GM23338 (cell line): ENCODE measurements around the gene THAP8. TPM values are rescaled to one million over a fixed set of nuclear protein-coding genes. Genes with fewer than 3 reads are reported as not detected.

Source experiments
- ATAC-seq: fragments of 200-7000 bp; cut with Tn5 transposase; 3 replicates; pipeline ENCODE4 v1.9.1; 2020
- DNase-seq: peaks from one replicate; pipeline ENCODE4 v3.0.0-alpha.2; 2015; ENCODE audit warnings: low spot score
- H2AFZ ChIP-seq: fragments of 200-600 bp; sonication (generic); 2 replicates; pipeline ENCODE4 v1.8.0; 2016; ENCODE audit warnings: antibody characterized with exemption, mild to moderate bottlenecking, moderate library complexity
- H3F3A ChIP-seq: fragments of 200-600 bp; sonication (generic); replicated peaks from 2 replicates; pipeline ENCODE4 v1.8.0; 2017; ENCODE audit warnings: antibody characterized with exemption, mixed run types, low read depth
- H3K27ac ChIP-seq: fragments of 200-600 bp; sonication (generic); 2 replicates; pipeline ENCODE4 v1.6.1; 2016; ENCODE audit warnings: low read depth
- H3K27me3 ChIP-seq: fragments of 200-600 bp; sonication (generic); 2 replicates; pipeline ENCODE4 v1.8.0; 2016; ENCODE audit warnings: mild to moderate bottlenecking, mixed run types, moderate library complexity; ENCODE audit not compliant: insufficient read depth
- H3K36me3 ChIP-seq: fragments of 200-600 bp; sonication (generic); 2 replicates; pipeline ENCODE4 v1.8.0; 2016; ENCODE audit warnings: mild to moderate bottlenecking; ENCODE audit not compliant: insufficient read depth
- H3K4me1 ChIP-seq: fragments of 200-600 bp; sonication (generic); 2 replicates; pipeline ENCODE4 v1.8.0; 2016; ENCODE audit warnings: mild to moderate bottlenecking, moderate library complexity; ENCODE audit not compliant: insufficient read depth
- H3K4me2 ChIP-seq: fragments of 200-600 bp; sonication (generic); 2 replicates; pipeline ENCODE4 v1.7.1; 2017; ENCODE audit warnings: mixed run types
- H3K4me3 ChIP-seq: fragments of 200-600 bp; sonication (generic); 2 replicates; pipeline ENCODE4 v1.6.1; 2016; ENCODE audit warnings: mixed run types
- H3K79me2 ChIP-seq: fragments of 200-600 bp; sonication (generic); replicated peaks from 2 replicates; pipeline ENCODE4 v1.8.0; 2017; ENCODE audit warnings: mild to moderate bottlenecking; ENCODE audit not compliant: insufficient read depth
- H3K9me2 ChIP-seq: fragments of 200-600 bp; sonication (generic); 2 replicates; pipeline ENCODE4 v1.8.0; 2017; ENCODE audit not compliant: insufficient read depth
- H4K20me1 ChIP-seq: fragments of 200-600 bp; sonication (generic); replicated peaks from 2 replicates; pipeline ENCODE4 v1.8.0; 2017; ENCODE audit warnings: mild to moderate bottlenecking; ENCODE audit not compliant: insufficient read depth
- H3K27ac Mint-ChIP-seq: 2 replicates; pipeline ENCODE4 v1.8.0; 2020; ENCODE audit warnings: inconsistent platforms, mild to moderate bottlenecking, moderate library complexity, mixed read lengths
- H3K27me3 Mint-ChIP-seq: 3 replicates; pipeline ENCODE4 v1.8.0; 2022; ENCODE audit warnings: low read depth, mild to moderate bottlenecking, moderate library complexity, mixed read lengths, inconsistent platforms; ENCODE audit not compliant: insufficient read depth, poor library complexity
- H3K36me3 Mint-ChIP-seq: 3 replicates; pipeline ENCODE4 v1.8.0; 2021; ENCODE audit warnings: low read depth, mild to moderate bottlenecking, inconsistent platforms, moderate library complexity, mixed read lengths
- H3K4me1 Mint-ChIP-seq: 3 replicates; pipeline ENCODE4 v1.8.0; 2020; ENCODE audit warnings: mild to moderate bottlenecking, inconsistent platforms, mixed read lengths
- H3K4me3 Mint-ChIP-seq: 3 replicates; pipeline ENCODE4 v1.8.0; 2021; ENCODE audit warnings: moderate library complexity, mild to moderate bottlenecking, inconsistent platforms, mixed read lengths
- H3K9me3 Mint-ChIP-seq: 3 replicates; pipeline ENCODE4 v1.8.0; 2020; ENCODE audit warnings: moderate library complexity, mild to moderate bottlenecking, inconsistent platforms, mixed read lengths
- CREB1 ChIP-seq: fragments of 250-450 bp; sonication (Bioruptor Pico); IDR thresholded peaks from 2 replicates; pipeline ENCODE4 v1.5.0; 2020; ENCODE audit warnings: low read depth, mild to moderate bottlenecking, moderate library complexity
- EZH2 ChIP-seq: fragments of 200-600 bp; sonication (generic); IDR thresholded peaks from one replicate; pipeline ENCODE4 v1.8.0; 2017; ENCODE audit warnings: antibody characterized with exemption, mild to moderate bottlenecking, low read depth; ENCODE audit not compliant: unreplicated experiment
- JUNB ChIP-seq: IDR thresholded peaks from one replicate; pipeline ENCODE4 v1.6.1; 2016; ENCODE audit warnings: antibody characterized with exemption; ENCODE audit not compliant: unreplicated experiment
- NANOG ChIP-seq: IDR thresholded peaks from 2 replicates; pipeline ENCODE4 v1.6.1; 2016; ENCODE audit warnings: antibody characterized with exemption, borderline replicate concordance
- POLR2AphosphoS5 ChIP-seq: IDR thresholded peaks from 2 replicates; pipeline ENCODE4 v1.6.1; 2016; ENCODE audit warnings: antibody characterized with exemption, low read depth
- STAT1 ChIP-seq: IDR thresholded peaks from one replicate; pipeline ENCODE4 v1.6.1; 2016; ENCODE audit warnings: antibody characterized with exemption; ENCODE audit not compliant: unreplicated experiment
- ZNF114 ChIP-seq: fragments of 250-450 bp; sonication (Bioruptor Pico); IDR thresholded peaks from 2 replicates; pipeline ENCODE4 v1.5.0; 2020; ENCODE audit warnings: mild to moderate bottlenecking, moderate library complexity
- ZNF331 ChIP-seq: fragments of 250-450 bp; sonication (Bioruptor Pico); IDR thresholded peaks from 2 replicates; pipeline ENCODE4 v1.5.0; 2020; ENCODE audit warnings: low read depth, mild to moderate bottlenecking, moderate library complexity
- polyA plus RNA-seq: library from polyadenylated mRNA; unstranded; fragments of >200 nt; fragmentation: Nextera tagmentation; extraction: Ambion mirVana; gene quantifications from 2 replicates; pipeline ENCODE4 v1.2.1, GENCODE V29; 2016
- total RNA-seq: library from RNA; depleted of rRNA; stranded (reverse); fragments of >200 nt; shearing (Covaris generic); gene quantifications from 2 replicates; pipeline ENCODE4 v1.2.3, GENCODE V29; 2014
- TF ChIP-seq, protein P1 (sequence below): IDR thresholded peaks from one replicate; pipeline ENCODE4 v1.6.1; 2018; ENCODE audit warnings: antibody characterized with exemption; ENCODE audit not compliant: unreplicated experiment
- TF ChIP-seq, protein P2 (sequence below): IDR thresholded peaks from 2 replicates; pipeline ENCODE4 v1.6.1; 2016; ENCODE audit warnings: antibody characterized with exemption
- TF ChIP-seq, protein P3 (sequence below), 2 experiments: fragments of 200-600 bp in 1 of 2; sonication (generic) in 1 of 2; conservative IDR thresholded peaks; 2 replicates each; pipeline versions ENCODE4 v1.5.1 to v1.6.1; 2016 to 2017; ENCODE audit warnings: antibody characterized with exemption in 2 of 2, low read depth in 2 of 2, mild to moderate bottlenecking in 2 of 2, moderate library complexity in 1 of 2

Gene THAP8
- total and polyA plus RNA-seq, 2 experiments from 2014 or later: 12.7 to 13.7 TPM

DNA sequence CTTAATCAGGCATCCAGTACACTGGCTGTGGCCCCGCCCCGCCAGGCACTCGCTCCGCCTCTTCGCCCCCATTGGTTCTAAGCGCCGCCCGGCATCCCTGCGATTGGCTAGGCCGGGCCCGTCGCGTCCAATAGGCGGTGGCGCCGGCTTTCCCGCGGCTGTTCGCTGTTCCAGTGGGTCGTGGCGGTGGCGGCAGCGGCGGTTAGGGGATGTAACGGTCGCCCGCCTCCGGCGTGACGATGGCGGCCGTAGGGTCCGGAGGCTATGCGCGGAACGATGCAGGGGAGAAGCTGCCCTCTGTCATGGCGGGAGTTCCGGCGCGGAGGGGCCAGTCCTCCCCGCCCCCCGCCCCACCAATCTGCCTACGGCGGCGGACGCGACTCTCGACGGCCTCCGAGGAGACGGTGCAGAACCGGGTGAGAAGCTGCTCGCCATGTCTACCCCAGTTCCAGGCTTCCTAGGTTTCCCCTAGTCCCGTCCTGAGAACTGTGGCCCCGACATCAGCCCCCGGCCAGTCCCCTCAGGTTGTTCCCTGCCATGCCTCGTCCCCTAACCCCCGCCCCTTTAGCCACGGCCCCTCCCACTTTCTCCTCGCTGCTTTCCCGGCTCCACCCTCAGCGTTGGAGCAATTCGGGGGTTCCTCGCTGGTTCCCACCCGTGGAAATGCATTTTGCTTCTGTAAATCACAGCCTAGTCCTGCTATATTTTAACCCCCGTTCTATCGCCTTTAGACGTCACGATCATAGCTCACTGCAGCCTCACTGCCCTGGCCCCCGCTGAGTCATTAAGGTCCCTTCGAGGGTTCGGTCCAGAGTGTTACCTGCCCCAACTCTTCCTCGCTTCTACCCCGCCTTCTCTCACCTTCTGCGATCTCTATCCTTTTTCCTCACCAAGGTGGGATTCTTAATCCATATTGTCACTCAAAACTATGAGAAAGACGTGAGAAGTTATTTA lies 925 bp upstream of the THAP8 start, which contains the start of gene WDR62:
TSS of gene WDR62 (plus strand) at position 165 of the 954 bp plus-strand sequence. CDS start at position 240, 75 bp downstream.
- Mint-ChIP-seq H3K9me3 (no peaks in the 10 kb centered on the region; the same call in 2 of the 3 replicates), H3K36me3 (peaks cover 18% of the 10 kb centered on the region), H3K27me3 (peaks cover 15% of the 10 kb centered on the region), H3K4me1 (peaks cover 25% of the 10 kb centered on the region), H3K27ac (peak within 1 kb of the TSS; percentile 99), H3K4me3 (peak within 1 kb of the TSS; percentile 93)
- TF ChIP-seq POLR2AphosphoS5 (peak; percentile 64), CREB1 (CRISPR knock-in tag) (no peak), EZH2 (no peak)
- TF ChIP-seq, protein P1, sequence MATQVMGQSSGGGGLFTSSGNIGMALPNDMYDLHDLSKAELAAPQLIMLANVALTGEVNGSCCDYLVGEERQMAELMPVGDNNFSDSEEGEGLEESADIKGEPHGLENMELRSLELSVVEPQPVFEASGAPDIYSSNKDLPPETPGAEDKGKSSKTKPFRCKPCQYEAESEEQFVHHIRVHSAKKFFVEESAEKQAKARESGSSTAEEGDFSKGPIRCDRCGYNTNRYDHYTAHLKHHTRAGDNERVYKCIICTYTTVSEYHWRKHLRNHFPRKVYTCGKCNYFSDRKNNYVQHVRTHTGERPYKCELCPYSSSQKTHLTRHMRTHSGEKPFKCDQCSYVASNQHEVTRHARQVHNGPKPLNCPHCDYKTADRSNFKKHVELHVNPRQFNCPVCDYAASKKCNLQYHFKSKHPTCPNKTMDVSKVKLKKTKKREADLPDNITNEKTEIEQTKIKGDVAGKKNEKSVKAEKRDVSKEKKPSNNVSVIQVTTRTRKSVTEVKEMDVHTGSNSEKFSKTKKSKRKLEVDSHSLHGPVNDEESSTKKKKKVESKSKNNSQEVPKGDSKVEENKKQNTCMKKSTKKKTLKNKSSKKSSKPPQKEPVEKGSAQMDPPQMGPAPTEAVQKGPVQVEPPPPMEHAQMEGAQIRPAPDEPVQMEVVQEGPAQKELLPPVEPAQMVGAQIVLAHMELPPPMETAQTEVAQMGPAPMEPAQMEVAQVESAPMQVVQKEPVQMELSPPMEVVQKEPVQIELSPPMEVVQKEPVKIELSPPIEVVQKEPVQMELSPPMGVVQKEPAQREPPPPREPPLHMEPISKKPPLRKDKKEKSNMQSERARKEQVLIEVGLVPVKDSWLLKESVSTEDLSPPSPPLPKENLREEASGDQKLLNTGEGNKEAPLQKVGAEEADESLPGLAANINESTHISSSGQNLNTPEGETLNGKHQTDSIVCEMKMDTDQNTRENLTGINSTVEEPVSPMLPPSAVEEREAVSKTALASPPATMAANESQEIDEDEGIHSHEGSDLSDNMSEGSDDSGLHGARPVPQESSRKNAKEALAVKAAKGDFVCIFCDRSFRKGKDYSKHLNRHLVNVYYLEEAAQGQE: peak; percentile 20
- H3K79me2 ChIP-seq: peaks cover 45% of the 10 kb centered on the region
- peak within 1 kb of the TSS; percentile 99 for H3K4me2 ChIP-seq
- 0 out of 2 replicates have a peak, but pooled peaks cover 17% of the 10 kb centered on the region for H3F3A ChIP-seq
- H2AFZ ChIP-seq: peak within 1 kb of the TSS; percentile 50
- peaks cover 37% of the 10 kb centered on the region for H4K20me1 ChIP-seq
- H3K27me3 ChIP-seq: no peaks in the 10 kb centered on the region
- peak within 1 kb of the TSS; percentile 94 for H3K4me3 ChIP-seq
- H3K36me3 ChIP-seq: peaks cover 11% of the 10 kb centered on the region; the same call in 1 of the 2 replicates
- no peaks in the 10 kb centered on the region for H3K9me2 ChIP-seq
- peak within 1 kb of the TSS; percentile 79 for H3K27ac ChIP-seq
- DNase-seq (peak; percentile 96), ATAC-seq (peak; percentile 78)
- peaks cover 23% of the 10 kb centered on the region; the same call in 1 of the 2 replicates for H3K4me1 ChIP-seq

DNA sequence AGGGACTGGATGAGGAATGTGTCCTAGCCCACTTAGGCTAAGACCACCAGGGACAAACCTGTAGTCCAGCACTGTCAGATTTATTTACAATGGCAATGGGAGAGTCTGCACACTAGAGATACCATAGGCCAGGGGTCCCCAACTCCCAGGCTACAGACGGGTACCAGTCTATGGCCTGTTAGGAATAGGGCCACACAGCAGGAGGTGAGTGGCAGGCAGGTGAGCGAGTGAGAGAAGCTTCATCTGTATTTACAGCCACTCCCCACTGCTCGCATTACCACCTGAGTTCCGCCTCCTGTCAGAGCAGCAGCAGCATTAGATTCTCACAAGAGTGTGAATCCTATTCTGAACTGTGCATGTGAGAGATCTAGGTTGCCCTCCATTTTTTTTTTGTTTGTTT lies 2.4 kb downstream of the THAP8 start:
- Histone ChIP-seq H3K4me2 (no peak overlapping the region), H3K4me3 (no peak overlapping the region), H3K36me3 (no peaks in the 10 kb centered on the region; the same call in 1 of the 2 replicates), H3F3A (0 out of 2 replicates have a peak, but pooled peaks cover 5% of the 10 kb centered on the region), H2AFZ (no peak overlapping the region), H3K27me3 (no peaks in the 10 kb centered on the region), H3K9me2 (no peaks in the 10 kb centered on the region), H3K4me1 (peaks cover 23% of the 10 kb centered on the region; the same call in 1 of the 2 replicates), H3K79me2 (peaks cover 23% of the 10 kb centered on the region), H3K27ac (no peak overlapping the region), H4K20me1 (peaks cover 14% of the 10 kb centered on the region)
- no peaks in the 10 kb centered on the region; the same call in 2 of the 3 replicates for H3K9me3 Mint-ChIP-seq
- DNase-seq (peak; percentile 66), ATAC-seq (peak; percentile 1; the same call in 2 of the 3 replicates)
- H3K27me3 Mint-ChIP-seq: peaks cover 17% of the 10 kb centered on the region
- peaks cover 25% of the 10 kb centered on the region for H3K4me1 Mint-ChIP-seq
- no peaks in the 10 kb centered on the region for H3K36me3 Mint-ChIP-seq
- H3K27ac Mint-ChIP-seq: 0 out of 2 replicates have a peak overlapping the region, but pooled peaks have one; percentile 2
- peak overlapping the region; percentile 26; the same call in 1 of the 3 replicates for H3K4me3 Mint-ChIP-seq
- TF ChIP-seq STAT1 (no peak), NANOG (no peak), ZNF331 (CRISPR knock-in tag) (no peak), CREB1 (CRISPR knock-in tag) (no peak), JUNB (no peak), ZNF114 (CRISPR knock-in tag) (no peak)
- TF ChIP-seq, protein P1: no peak
- TF ChIP-seq, protein P2, sequence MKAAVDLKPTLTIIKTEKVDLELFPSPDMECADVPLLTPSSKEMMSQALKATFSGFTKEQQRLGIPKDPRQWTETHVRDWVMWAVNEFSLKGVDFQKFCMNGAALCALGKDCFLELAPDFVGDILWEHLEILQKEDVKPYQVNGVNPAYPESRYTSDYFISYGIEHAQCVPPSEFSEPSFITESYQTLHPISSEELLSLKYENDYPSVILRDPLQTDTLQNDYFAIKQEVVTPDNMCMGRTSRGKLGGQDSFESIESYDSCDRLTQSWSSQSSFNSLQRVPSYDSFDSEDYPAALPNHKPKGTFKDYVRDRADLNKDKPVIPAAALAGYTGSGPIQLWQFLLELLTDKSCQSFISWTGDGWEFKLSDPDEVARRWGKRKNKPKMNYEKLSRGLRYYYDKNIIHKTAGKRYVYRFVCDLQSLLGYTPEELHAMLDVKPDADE: no peak
- TF ChIP-seq, protein P3, sequence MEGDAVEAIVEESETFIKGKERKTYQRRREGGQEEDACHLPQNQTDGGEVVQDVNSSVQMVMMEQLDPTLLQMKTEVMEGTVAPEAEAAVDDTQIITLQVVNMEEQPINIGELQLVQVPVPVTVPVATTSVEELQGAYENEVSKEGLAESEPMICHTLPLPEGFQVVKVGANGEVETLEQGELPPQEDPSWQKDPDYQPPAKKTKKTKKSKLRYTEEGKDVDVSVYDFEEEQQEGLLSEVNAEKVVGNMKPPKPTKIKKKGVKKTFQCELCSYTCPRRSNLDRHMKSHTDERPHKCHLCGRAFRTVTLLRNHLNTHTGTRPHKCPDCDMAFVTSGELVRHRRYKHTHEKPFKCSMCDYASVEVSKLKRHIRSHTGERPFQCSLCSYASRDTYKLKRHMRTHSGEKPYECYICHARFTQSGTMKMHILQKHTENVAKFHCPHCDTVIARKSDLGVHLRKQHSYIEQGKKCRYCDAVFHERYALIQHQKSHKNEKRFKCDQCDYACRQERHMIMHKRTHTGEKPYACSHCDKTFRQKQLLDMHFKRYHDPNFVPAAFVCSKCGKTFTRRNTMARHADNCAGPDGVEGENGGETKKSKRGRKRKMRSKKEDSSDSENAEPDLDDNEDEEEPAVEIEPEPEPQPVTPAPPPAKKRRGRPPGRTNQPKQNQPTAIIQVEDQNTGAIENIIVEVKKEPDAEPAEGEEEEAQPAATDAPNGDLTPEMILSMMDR (conservative IDR thresholded peaks at IDR 0.05; ENCODE audit: low read depth in 2 of 2): no peak
